ENCODE measurements around the gene ITSN1.
A peak's percentile ranks its signal among the peaks of the same experiment; 100 is the strongest.

The ITSN1 gene

DNA sequence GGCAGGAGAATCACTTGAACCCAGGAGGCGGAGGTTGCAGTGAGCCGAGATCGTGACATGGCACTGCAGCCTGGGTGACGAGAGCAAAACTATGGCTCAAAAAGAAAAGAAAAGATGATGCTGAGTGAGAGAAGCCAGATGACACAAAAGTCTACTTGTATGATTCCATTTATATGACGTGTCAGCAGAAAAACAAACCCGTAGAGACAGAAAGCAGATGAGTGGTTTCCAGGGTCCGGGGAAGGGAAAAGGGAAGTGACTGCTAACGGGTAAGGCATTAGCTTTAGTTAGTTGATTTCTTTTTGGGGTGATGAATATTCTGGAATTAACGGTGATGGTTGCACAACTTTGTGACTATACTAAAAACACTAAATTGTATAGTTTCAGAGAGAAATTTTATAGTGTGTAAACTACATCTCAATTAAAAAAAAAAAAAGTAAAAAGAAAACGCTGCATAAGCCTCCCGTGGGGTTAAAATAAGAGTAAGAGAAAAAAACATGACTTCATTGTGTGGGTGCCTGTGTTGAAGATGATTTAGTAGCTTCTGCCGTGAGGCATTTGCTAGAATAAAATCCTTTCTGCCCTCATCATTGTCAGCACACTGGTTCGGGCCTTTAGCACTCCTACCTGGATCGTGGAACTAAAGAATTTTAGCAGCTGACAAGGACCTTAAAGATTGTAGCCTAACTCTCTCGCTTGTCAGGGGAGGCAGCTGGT is 298.0 kb downstream of the ITSN1 start:
- no peak for DNase-seq

DNA sequence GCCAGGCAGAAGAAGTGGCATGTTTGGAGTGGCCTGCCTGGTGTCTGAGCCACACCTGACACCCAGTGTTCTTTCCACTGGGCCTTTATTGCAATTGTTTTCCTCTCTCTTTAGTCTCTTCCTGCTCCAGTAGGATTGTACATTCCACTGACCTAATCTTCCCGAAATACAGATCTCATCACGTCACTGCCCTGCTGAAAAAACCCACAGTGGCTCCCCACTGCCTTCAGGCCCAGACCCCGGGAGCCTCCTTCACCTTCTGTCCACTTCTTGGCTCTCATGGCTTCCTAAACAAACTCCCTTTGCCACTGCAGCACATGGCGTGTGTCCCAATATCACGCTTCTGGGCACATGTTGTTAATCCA is 298.6 kb downstream of the ITSN1 start:
- DNase-seq: no peak

- DNase-seq: no peak
Measured at GRCh38 chr21:33942426-33942825, 300.1 kb downstream of the ITSN1 start.

- no peak for DNase-seq
Measured at GRCh38 chr21:33943293-33943692, 301.0 kb downstream of the ITSN1 start.

GRCh38 chr21:33944185-33944763 is 302.0 kb downstream of the ITSN1 start:
- DNase-seq: no peak

- DNase-seq: no peak
Measured at GRCh38 chr21:33945652-33946270, 303.5 kb downstream of the ITSN1 start.

GRCh38 chr21:33947451-33948095 is 305.3 kb downstream of the ITSN1 start:
- peak; percentile 94 for DNase-seq

DNA sequence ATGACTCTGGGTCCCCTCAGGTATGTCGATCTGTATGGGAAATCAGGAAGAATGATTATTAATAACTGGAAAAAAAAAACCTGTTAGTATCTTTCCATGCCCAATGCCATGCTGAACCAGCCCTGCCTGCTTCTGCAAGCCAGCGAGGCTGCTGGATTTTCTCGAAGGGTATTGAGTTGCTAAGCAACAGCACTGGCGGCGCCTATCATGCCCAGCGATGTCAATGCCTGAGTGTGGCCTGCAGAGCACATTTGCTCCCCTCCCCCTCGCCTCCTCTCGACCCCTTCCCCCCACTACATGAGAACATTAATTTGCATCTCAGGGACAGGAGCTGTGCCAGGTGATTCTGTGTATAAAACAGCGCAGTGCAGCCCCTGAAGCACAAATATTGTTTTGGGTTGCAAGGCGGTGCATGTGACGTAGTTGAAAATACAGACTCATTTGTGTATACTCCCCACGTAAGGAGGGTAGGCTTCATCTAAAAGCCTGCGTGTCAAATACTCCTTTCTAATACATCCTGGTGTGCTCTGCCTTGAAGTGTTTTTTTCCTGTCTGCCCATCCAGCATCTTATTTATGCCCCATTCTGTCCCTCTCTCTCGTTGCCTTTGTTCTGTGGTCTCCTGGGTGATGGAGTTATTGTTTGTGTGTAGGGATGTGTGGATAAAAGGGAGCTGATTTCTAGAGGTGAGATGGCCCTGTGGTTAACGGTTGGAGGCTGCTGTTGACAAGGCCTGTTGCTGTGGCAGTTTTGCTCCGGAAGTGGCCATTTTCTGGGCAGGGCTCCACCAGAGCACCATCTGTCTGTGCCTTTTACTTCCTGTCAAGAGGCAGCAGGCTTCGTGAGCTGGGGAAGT is 306.0 kb downstream of the ITSN1 start:
- DNase-seq: peak; percentile 95

DNA sequence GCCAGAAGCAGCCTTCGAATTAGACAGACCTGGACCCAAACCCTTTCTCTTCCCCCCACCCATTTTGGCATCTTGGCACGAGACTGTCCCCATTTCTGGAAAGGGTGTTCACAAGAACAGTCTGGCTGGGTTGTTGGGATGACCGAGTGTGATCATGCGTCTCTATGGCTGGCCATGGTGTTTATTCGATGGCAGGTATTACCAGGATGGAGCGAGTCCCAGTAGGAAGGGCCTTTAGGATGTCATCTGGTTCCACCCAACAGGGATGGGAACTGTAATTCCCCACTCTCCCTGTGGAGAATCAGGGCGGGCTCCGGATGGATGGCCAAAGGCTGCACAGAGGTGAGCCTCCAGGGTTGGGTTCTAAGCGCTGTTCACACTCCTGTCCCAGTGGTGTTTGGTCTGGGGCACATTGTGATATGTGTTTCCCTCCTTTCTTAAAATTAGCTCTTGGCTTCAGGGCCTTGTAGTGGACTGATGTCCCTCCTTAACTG is 306.7 kb downstream of the ITSN1 start:
- no peak for DNase-seq
